AG04450 (cell line): ENCODE results near the gene FSTL5. TPM values are rescaled to one million over a fixed set of nuclear protein-coding genes. Genes with fewer than 3 reads are reported as not detected.

Experiments used
- CTCF ChIA-PET: fragments of 300-600, 350-600 bp; formaldehyde crosslinking; extraction: SDS; loops from one replicate; lab custom pipeline; 2022; ENCODE audit warnings: antibody characterized with exemption, inconsistent platforms; lab: Charles Lee
- POLR2A ChIA-PET: fragments of 350-600 bp; formaldehyde crosslinking; extraction: SDS; loops from one replicate; lab custom pipeline; 2021; ENCODE audit warnings: antibody characterized with exemption, inconsistent platforms; lab: Yijun Ruan, JAX
- DNase-seq: peaks from one replicate; pipeline ENCODE4 v3.0.0-alpha.2; 2011; ENCODE audit warnings: low read depth, low spot score
- H3K27ac ChIP-seq: one replicate; pipeline ENCODE4 v1.5.1; 2012; ENCODE audit warnings: low read depth, low read length, control low read depth
- H3K27me3 ChIP-seq: one replicate; pipeline ENCODE4 v1.6.0; 2012; ENCODE audit warnings: low read length; ENCODE audit not compliant: control insufficient read depth, insufficient read depth
- H3K4me3 ChIP-seq: 2 replicates; pipeline ENCODE4 v1.5.1; 2011; ENCODE audit warnings: mild to moderate bottlenecking, low read depth, low read length, control low read depth
- H3K9me3 ChIP-seq: 2 replicates; pipeline ENCODE4 v1.5.1; 2012; ENCODE audit warnings: low read length; ENCODE audit not compliant: control insufficient read depth, insufficient read depth
- CTCF ChIP-seq: IDR thresholded peaks from 2 replicates; pipeline ENCODE4 v1.5.1; 2011; ENCODE audit warnings: low read depth, low read length, control low read depth, inconsistent platforms
- polyA plus RNA-seq: library from polyadenylated mRNA; depleted of rRNA; stranded (reverse); fragments of >200 nt; gene quantifications from 2 replicates; pipeline ENCODE4 v1.2.3, GENCODE V29; 2011

The FSTL5 gene
- polyA plus RNA-seq, 1 experiment = not detected

- ChIA-PET POLR2A (no interaction called here), CTCF (no interaction called here)
- no peak overlapping the region for H3K4me3 ChIP-seq
- H3K27me3 ChIP-seq = no peaks in the 10 kb centered on the region
- no peak for DNase-seq
- no peak overlapping the region for H3K27ac ChIP-seq
- H3K9me3 ChIP-seq = no peaks in the 10 kb centered on the region
- no peak for TF ChIP-seq CTCF
These were observed 508.7 kb downstream of the FSTL5 start for GRCh38 chr4:161655148-161655547.

- CTCF ChIA-PET = no interaction called here
These were observed 510.1 kb downstream of the FSTL5 start for GRCh38 chr4:161653697-161654096.

GRCh38 chr4:161651586-161651985 lies 512.2 kb downstream of the FSTL5 start:
- no peaks in the 10 kb centered on the region for H3K27me3 ChIP-seq
- ChIA-PET CTCF (no interaction called here), POLR2A (no interaction called here)
- DNase-seq = no peak
- no peak overlapping the region for H3K4me3 ChIP-seq
- H3K9me3 ChIP-seq = peaks cover 3% of the 10 kb centered on the region; the same call in 1 of the 2 replicates
- no peak overlapping the region for H3K27ac ChIP-seq
- no peak for TF ChIP-seq CTCF

More at GRCh38 chr4:161653697-161654096, 510.1 kb downstream of the FSTL5 start:
- DNase-seq = no peak
- Histone ChIP-seq H3K4me3 (no peak overlapping the region), H3K9me3 (no peaks in the 10 kb centered on the region), H3K27me3 (no peaks in the 10 kb centered on the region), H3K27ac (no peak overlapping the region)
- POLR2A ChIA-PET = no interaction called here
- TF ChIP-seq CTCF = no peak

- no peak overlapping the region for H3K4me3 ChIP-seq
- DNase-seq = no peak
- POLR2A ChIA-PET = no interaction called here
- CTCF ChIA-PET = no interaction called here
- H3K27ac ChIP-seq = no peak overlapping the region
- H3K9me3 ChIP-seq = peaks cover 3% of the 10 kb centered on the region; the same call in 1 of the 2 replicates
- H3K27me3 ChIP-seq = no peaks in the 10 kb centered on the region
- TF ChIP-seq CTCF = no peak
These were observed 513.0 kb downstream of the FSTL5 start for GRCh38 chr4:161650812-161651211.

GRCh38 chr4:161647757-161648156 lies 516.0 kb downstream of the FSTL5 start:
- Histone ChIP-seq H3K27me3 (no peaks in the 10 kb centered on the region), H3K4me3 (no peak overlapping the region), H3K27ac (no peak overlapping the region), H3K9me3 (peaks cover 3% of the 10 kb centered on the region; the same call in 1 of the 2 replicates)
- CTCF ChIA-PET = no interaction called here
- TF ChIP-seq CTCF = no peak
- no peak for DNase-seq
- POLR2A ChIA-PET = no interaction called here
